H1 (cell line): ENCODE data around the gene ADAM12. TPM values are rescaled to one million over a fixed set of nuclear protein-coding genes. Genes with fewer than 3 reads are reported as not detected.

ENCODE experiments used
- CTCF ChIA-PET: fragments of 300-600 bp; sonication (Branson Sonifier 250); formaldehyde crosslinking; loops from one replicate; lab custom pipeline; 2021; ENCODE audit not compliant: partially characterized antibody; lab: Charles Lee
- POLR2A ChIA-PET: fragments of 300-600 bp; sonication (Branson Sonifier 250); formaldehyde crosslinking; loops from one replicate; lab custom pipeline; 2021; ENCODE audit warnings: inconsistent platforms; ENCODE audit not compliant: partially characterized antibody; lab: Charles Lee
- DNase-seq, 2 experiments: peaks; one replicate each; pipeline versions ENCODE4 v3.0.0 to v3.0.0-alpha.2; 2010 to 2022; ENCODE audit warnings: low spot score in 2 of 2, low read depth in 1 of 2, mixed read lengths in 1 of 2
- FAIRE-seq: peaks from 2 replicates; lab custom pipeline; 2011; peaks lifted over from hg19 to GRCh38; lab: Jason Lieb, UNC
- H2AFZ ChIP-seq: 2 replicates; pipeline ENCODE4 v1.8.1; 2012; ENCODE audit warnings: low read length, inconsistent platforms
- H2AK5ac ChIP-seq: 2 replicates; pipeline ENCODE4 v1.6.1; 2013; ENCODE audit warnings: low read depth, low read length
- H2BK120ac ChIP-seq: replicated peaks from 2 replicates; pipeline ENCODE3; 2013; ENCODE audit warnings: low read depth, low read length, inconsistent platforms
- H2BK12ac ChIP-seq: 2 replicates; pipeline ENCODE4 v1.6.1; 2013; ENCODE audit warnings: low read depth, low read length
- H2BK15ac ChIP-seq: 2 replicates; pipeline ENCODE4 v1.6.1; 2013; ENCODE audit warnings: low read length
- H2BK20ac ChIP-seq: 2 replicates; pipeline ENCODE4 v1.6.1; 2013; ENCODE audit warnings: low read length
- H2BK5ac ChIP-seq: 2 replicates; pipeline ENCODE4 v1.6.1; 2013; ENCODE audit warnings: low read depth, low read length
- H3K14ac ChIP-seq: 2 replicates; pipeline ENCODE4 v1.6.1; 2013; ENCODE audit warnings: inconsistent platforms; ENCODE audit not compliant: insufficient read length
- H3K18ac ChIP-seq: 2 replicates; pipeline ENCODE4 v1.6.1; 2013; ENCODE audit warnings: low read length; ENCODE audit errors: extremely low read depth
- H3K23ac ChIP-seq: 2 replicates; pipeline ENCODE4 v1.6.1; 2013; ENCODE audit warnings: inconsistent platforms; ENCODE audit not compliant: insufficient read length
- H3K23me2 ChIP-seq: 2 replicates; pipeline ENCODE4 v1.6.1; 2013; ENCODE audit warnings: low read depth, low read length
- H3K27ac ChIP-seq: 2 replicates; pipeline ENCODE4 v1.6.1; 2011; ENCODE audit warnings: low read depth, low read length, inconsistent platforms
- H3K27me3 ChIP-seq, 4 experiments: replicated peaks in 1 of 4; 1 replicate in 1 of 4; 2 replicates in 3 of 4; pipeline versions ENCODE4 v1.6.1 to v1.8.1; 2011 to 2013; ENCODE audit warnings: low read length in 3 of 4, mild to moderate bottlenecking in 3 of 4, inconsistent platforms in 2 of 4, mixed read lengths in 2 of 4, moderate library complexity in 1 of 4; ENCODE audit not compliant: control insufficient read depth in 3 of 4, insufficient read depth in 3 of 4; ENCODE audit errors: extremely low read depth in 1 of 4
- H3K36me3 ChIP-seq, 4 experiments: 2 replicates each; pipeline versions ENCODE4 v1.6.1 to v1.8.1; 2011 to 2013; ENCODE audit warnings: mild to moderate bottlenecking in 4 of 4, low read length in 3 of 4, moderate library complexity in 2 of 4, control low read depth in 1 of 4, inconsistent platforms in 1 of 4; ENCODE audit not compliant: insufficient read depth in 4 of 4, control insufficient read depth in 2 of 4
- H3K4ac ChIP-seq: replicated peaks from 2 replicates; pipeline ENCODE3; 2013; ENCODE audit warnings: low read length, low read depth, mixed read lengths, inconsistent platforms; ENCODE audit not compliant: insufficient read length
- H3K4me1 ChIP-seq, 4 experiments: replicated peaks in 1 of 4; 1 replicate in 1 of 4; 2 replicates in 3 of 4; pipeline versions ENCODE4 v1.6.1 to v1.8.1; 2011 to 2013; ENCODE audit warnings: low read length in 3 of 4, inconsistent platforms in 2 of 4, mixed read lengths in 1 of 4; ENCODE audit not compliant: insufficient read depth in 4 of 4, control insufficient read depth in 3 of 4
- H3K4me2 ChIP-seq, 2 experiments: 2 replicates each; pipeline versions ENCODE4 v1.6.1 to v1.8.1; 2011 to 2013; ENCODE audit warnings: low read depth in 2 of 2, low read length in 2 of 2, control low read depth in 1 of 2, inconsistent platforms in 1 of 2, mild to moderate bottlenecking in 1 of 2; ENCODE audit not compliant: insufficient read depth in 1 of 2
- H3K4me3 ChIP-seq, 4 experiments: fragments of 200-600, 300-600 bp in 1 of 4; sonication (generic), shearing (Covaris generic), sonication (Bioruptor Twin) in 1 of 4; 2 replicates each; pipeline versions ENCODE4 v1.5.1 to v1.8.1; 2011 to 2016; ENCODE audit warnings: low read length in 4 of 4, low read depth in 3 of 4, control low read depth in 2 of 4, inconsistent platforms in 2 of 4, mild to moderate bottlenecking in 2 of 4, mixed read lengths in 1 of 4, moderate library complexity in 1 of 4; ENCODE audit not compliant: insufficient read depth in 2 of 4; ENCODE audit errors: extremely low read depth in 1 of 4
- H3K56ac ChIP-seq: replicated peaks from 2 replicates; pipeline ENCODE3; 2013; ENCODE audit warnings: low read depth, mild to moderate bottlenecking, mixed read lengths, low read length, inconsistent platforms; ENCODE audit not compliant: insufficient read length
- H3K79me1 ChIP-seq: 2 replicates; pipeline ENCODE4 v1.6.1; 2013; ENCODE audit warnings: low read depth, low read length, control low read depth
- H3K79me2 ChIP-seq, 2 experiments: 2 replicates each; pipeline versions ENCODE4 v1.6.1 to v1.8.1; 2012 to 2013; ENCODE audit warnings: low read length in 2 of 2, mild to moderate bottlenecking in 2 of 2, inconsistent platforms in 1 of 2; ENCODE audit not compliant: insufficient read depth in 2 of 2, control insufficient read depth in 1 of 2
- H3K9ac ChIP-seq, 4 experiments: replicated peaks in 1 of 4; 1 replicate in 1 of 4; 2 replicates in 3 of 4; pipeline versions ENCODE4 v1.6.1 to v1.8.1; 2011 to 2013; ENCODE audit warnings: low read depth in 3 of 4, low read length in 3 of 4, control low read depth in 2 of 4, mild to moderate bottlenecking in 2 of 4, moderate library complexity in 2 of 4, inconsistent platforms in 1 of 4; ENCODE audit errors: extremely low read depth in 1 of 4
- H3K9me3 ChIP-seq, 2 experiments: 2 replicates each; pipeline versions ENCODE4 v1.6.1 to v1.8.1; 2012 to 2013; ENCODE audit warnings: mild to moderate bottlenecking in 2 of 2, moderate library complexity in 2 of 2, control low read depth in 1 of 2, inconsistent platforms in 1 of 2, low read depth in 1 of 2, low read length in 1 of 2, mixed read lengths in 1 of 2; ENCODE audit not compliant: insufficient read depth in 2 of 2
- H4K20me1 ChIP-seq, 2 experiments: replicated peaks in 1 of 2; 2 replicates each; pipeline versions ENCODE3 to v1.8.1; 2011 to 2013; ENCODE audit warnings: inconsistent platforms in 2 of 2, low read length in 2 of 2, mild to moderate bottlenecking in 1 of 2; ENCODE audit not compliant: insufficient read depth in 2 of 2, control insufficient read depth in 1 of 2
- H4K5ac ChIP-seq: 2 replicates; pipeline ENCODE4 v1.6.1; 2013; ENCODE audit warnings: low read length, low read depth, mixed read lengths, inconsistent platforms; ENCODE audit not compliant: insufficient read length
- H4K8ac ChIP-seq: 2 replicates; pipeline ENCODE4 v1.8.0; 2013; ENCODE audit warnings: mild to moderate bottlenecking, moderate library complexity, low read length, inconsistent platforms; ENCODE audit not compliant: insufficient read depth; ENCODE audit errors: extremely low read depth
- H4K91ac ChIP-seq: replicated peaks from 2 replicates; pipeline ENCODE3; 2013; ENCODE audit warnings: low read length, mixed read lengths, inconsistent platforms; ENCODE audit not compliant: insufficient read length
- WGBS, 2 experiments: shearing (Covaris generic) in 1 of 2; methylation state at CpG; one replicate each; pipeline versions ENCODE4 v1.1.6 to v1.1.7; 2013 to 2015; ENCODE audit warnings: low lambda C conversion rate in 2 of 2, mixed read lengths in 2 of 2, inconsistent platforms in 1 of 2, low coverage in 1 of 2, missing lambda C conversion rate in 1 of 2; ENCODE audit not compliant: insufficient replicate concordance in 2 of 2, insufficient coverage in 1 of 2, insufficient read length in 1 of 2; ENCODE audit errors: extremely low coverage in 1 of 2, missing lambda C conversion rate in 1 of 2; 5-methylcytosine and 5-hydroxymethylcytosine counted together
- polyA plus RNA-seq, 7 experiments: library from polyadenylated mRNA; depleted of rRNA in 3 of 7; stranded (reverse) in 5 of 7; unstranded in 2 of 7; fragments of >200 nt in 5 of 7; fragments of 200-250 nt in 2 of 7; gene quantifications; 1 replicate in 5 of 7; 2 replicates in 1 of 7; 4 replicates in 1 of 7; pipeline versions ENCODE4 v1.2.1 to v1.2.3, GENCODE V29; 2011 to 2013; ENCODE audit warnings: missing spikeins in 2 of 7, mixed read lengths in 2 of 7
- total RNA-seq: library from RNA; stranded (reverse); fragmentation: NEBNext Ultra II Directional; extraction: Animal tissue kit (Norgen Biotek cat#: 25700); gene quantifications from 2 replicates; pipeline ENCODE4 v1.2.1, GENCODE V29; 2021

Gene ADAM12
- total and polyA plus RNA-seq, 2 of the 8 experiments (the other 6 are each of a cell fraction or from before 2014, with no cell fraction given), result 0.07 to 0.17 TPM

GRCh38 chr10:126420567-126421300 lies 32.5 kb upstream of the ADAM12 start:
- Histone ChIP-seq H3K36me3 (no peaks in the 10 kb centered on the region), H3K18ac (no peak overlapping the region), H3K79me1 (peaks cover 2% of the 10 kb centered on the region; the same call in 1 of the 2 replicates), H3K4me3 (no peak overlapping the region), H3K4me2 (no peak overlapping the region), H2BK5ac (no peak overlapping the region), H3K27me3 (no peaks in the 10 kb centered on the region), H2AK5ac (no peak overlapping the region), H3K4ac (no peak overlapping the region), H4K20me1 (no peaks in the 10 kb centered on the region), H3K4me1 (peaks cover 0 to 6% (median under 1%) of the 10 kb centered on the region in 4 experiments; a peak in 2 of 7 replicates), H3K56ac (no peak overlapping the region), H3K9me3 (peaks cover 9 to 14% of the 10 kb centered on the region in 2 experiments; a peak in 3 of 4 replicates), H3K23me2 (no peaks in the 10 kb centered on the region), H2BK12ac (no peak overlapping the region), H4K8ac (no peak overlapping the region), H4K91ac (no peak overlapping the region), H3K14ac (no peak overlapping the region), H2AFZ (0 out of 2 replicates have a peak overlapping the region, but pooled peaks have one; percentile 36), H2BK20ac (no peak overlapping the region), H3K79me2 (no peaks in the 10 kb centered on the region), H3K27ac (no peak overlapping the region), H3K9ac (no peak overlapping the region), H2BK120ac (no peak overlapping the region), H4K5ac (no peak overlapping the region), H2BK15ac (no peak overlapping the region), H3K23ac (no peak overlapping the region)
- ChIA-PET POLR2A (no interaction called here), CTCF (interaction anchor here (0.6 to 1.3 kb wide), 3 partner anchors 83 to 1127 kb away, joined by 3 to 6 read pairs (median 4); no protein-coding TSS in a partner anchor)
- 89% methylated on average over 12 of the region's 12 CpGs; no CpG with 5 or more reads in 1 of the 2 experiments for WGBS, 2 experiments
- DNase-seq (no peak), FAIRE-seq (no peak)
